ENCODE measurements around the gene CAPN5.

GRCh38 chr11:77138106-77138649 lies 71.4 kb downstream of the CAPN5 start:
- TF ChIP-seq ARNTL (CRISPR knock-in tag; IDR thresholded peaks at IDR 0.05; ENCODE audit: borderline replicate concordance, low read depth): no peak
- no peak for TF ChIP-seq ZNF565 (CRISPR knock-in tag; conservative IDR thresholded peaks at IDR 0.05; ENCODE audit: low read depth)
- TF ChIP-seq ZFP30 (CRISPR knock-in tag; IDR thresholded peaks at IDR 0.05): no peak
- no peak for TF ChIP-seq CREB5 (CRISPR knock-in tag; IDR thresholded peaks at IDR 0.05; ENCODE audit: low read depth)
- TF ChIP-seq ZNF70 (CRISPR knock-in tag; IDR thresholded peaks at IDR 0.05): no peak
- no peak for TF ChIP-seq ZC3H10 (CRISPR knock-in tag; IDR thresholded peaks at IDR 0.05)
- TF ChIP-seq PPARA (CRISPR knock-in tag; IDR thresholded peaks at IDR 0.05; ENCODE audit: borderline replicate concordance): no peak
- TF ChIP-seq ZFP3 (CRISPR knock-in tag; IDR thresholded peaks at IDR 0.05): no peak
- no peak for TF ChIP-seq PATZ1 (CRISPR knock-in tag; IDR thresholded peaks at IDR 0.05; ENCODE audit: borderline replicate concordance)
- no peak for TF ChIP-seq SNAI2 (CRISPR knock-in tag; IDR thresholded peaks at IDR 0.05)

Measured in SK-N-SH treated with all-trans-retinoic acid at 6 μM for 48 hours (cell line).